ENCODE measurements around the gene ERG. TPM values are rescaled to one million over a fixed set of nuclear protein-coding genes. Genes with fewer than 3 reads are reported as not detected.

Gene ERG
- total RNA-seq, 2 donors from 2014 or later: not detected

GRCh38 chr21:38346286-38346685, 152.0 kb downstream of the ERG start:
- Mint-ChIP-seq H3K4me1 (ENCODE audit: low read depth in 2 of 2) (no peaks in the 10 kb centered on the region), H3K27ac (no peak overlapping the region), H3K9me3 (no peaks in the 10 kb centered on the region), H3K4me3 (no peak overlapping the region), H3K27me3 (peaks cover 16 to 26% of the 10 kb centered on the region in 2 donors), H3K36me3 (no peaks in the 10 kb centered on the region)
- no peak for ATAC-seq
- no peak for DNase-seq (ENCODE audit: low spot score)

DNA sequence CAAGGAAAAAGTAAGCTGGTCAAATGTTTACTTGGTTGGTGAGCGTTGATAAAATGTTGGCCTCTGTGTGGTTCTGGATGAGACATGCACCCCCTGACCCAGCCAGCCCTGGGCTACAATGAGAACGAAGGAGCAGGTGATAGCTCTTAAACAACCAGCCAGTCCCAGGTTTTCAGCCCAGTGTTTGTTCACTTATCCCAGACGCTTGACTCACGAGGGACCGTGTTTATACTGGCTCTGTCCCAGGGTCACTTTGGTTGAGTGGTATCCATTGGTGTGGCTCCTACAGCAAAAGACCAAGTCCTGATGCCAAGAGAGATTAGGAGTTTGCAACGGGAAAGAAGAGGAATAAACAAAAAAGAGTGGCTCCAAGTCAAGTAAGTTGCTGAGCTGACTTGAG, 154.6 kb downstream of the ERG start:
- Mint-ChIP-seq H3K27me3 (peaks cover 16 to 17% of the 10 kb centered on the region in 2 donors), H3K4me3 (no peak overlapping the region), H3K4me1 (ENCODE audit: low read depth in 2 of 2) (no peaks in the 10 kb centered on the region), H3K27ac (no peak overlapping the region), H3K9me3 (no peaks in the 10 kb centered on the region), H3K36me3 (no peaks in the 10 kb centered on the region)
- DNase-seq (ENCODE audit: low spot score) (no peak), ATAC-seq (no peak)

DNA sequence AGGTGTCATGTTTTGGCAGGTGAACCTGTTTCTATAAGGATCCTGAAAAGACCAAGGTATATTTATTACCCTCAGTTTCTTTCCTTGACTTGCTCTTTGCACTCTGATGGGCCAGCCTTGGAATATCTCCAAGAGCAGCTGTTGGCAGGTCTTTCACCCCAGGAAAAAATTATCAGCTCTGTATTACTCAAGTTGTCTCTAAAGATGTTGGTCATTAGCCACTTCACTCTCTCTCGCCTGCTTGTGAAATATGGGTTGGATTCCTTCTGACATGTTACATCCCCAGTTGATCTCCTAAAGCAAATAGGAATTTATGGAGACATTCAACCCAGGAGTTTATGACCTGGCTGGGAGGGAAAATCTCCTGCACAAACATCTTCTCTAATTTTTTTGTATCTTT, 155.5 kb downstream of the ERG start:
- DNase-seq (ENCODE audit: low spot score) (no peak), ATAC-seq (no peak)
- Mint-ChIP-seq H3K27me3 (peaks cover 17 to 21% of the 10 kb centered on the region in 2 donors), H3K4me3 (no peak overlapping the region), H3K36me3 (no peaks in the 10 kb centered on the region), H3K4me1 (ENCODE audit: low read depth in 2 of 2) (no peaks in the 10 kb centered on the region), H3K9me3 (no peaks in the 10 kb centered on the region), H3K27ac (no peak overlapping the region)

DNA sequence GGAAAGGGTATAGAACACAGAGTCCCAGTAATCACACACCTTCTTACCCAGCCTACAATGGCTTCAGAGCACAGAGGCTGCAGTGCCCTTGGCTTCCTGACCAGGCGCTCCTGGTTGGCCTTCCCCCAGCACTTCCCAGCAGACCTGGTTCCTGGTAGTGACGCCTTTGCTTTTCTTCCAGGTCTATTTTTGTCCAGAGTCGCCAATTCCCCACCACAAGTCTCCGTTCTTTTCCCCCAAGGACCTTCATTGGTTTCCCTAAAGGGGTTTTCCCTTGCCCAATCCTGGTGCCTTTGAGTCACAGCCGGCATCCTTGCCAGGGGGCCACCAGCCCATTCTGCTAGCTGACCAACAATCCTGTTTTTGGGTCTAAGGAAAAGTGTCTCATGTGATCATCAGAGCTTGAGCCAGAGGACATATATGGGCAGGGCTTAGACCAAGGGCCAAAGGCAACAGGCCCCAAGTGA, 156.7 kb downstream of the ERG start:
- no peaks in the 10 kb centered on the region for H3K9me3 Mint-ChIP-seq
- no peak for DNase-seq (ENCODE audit: low spot score)

DNA sequence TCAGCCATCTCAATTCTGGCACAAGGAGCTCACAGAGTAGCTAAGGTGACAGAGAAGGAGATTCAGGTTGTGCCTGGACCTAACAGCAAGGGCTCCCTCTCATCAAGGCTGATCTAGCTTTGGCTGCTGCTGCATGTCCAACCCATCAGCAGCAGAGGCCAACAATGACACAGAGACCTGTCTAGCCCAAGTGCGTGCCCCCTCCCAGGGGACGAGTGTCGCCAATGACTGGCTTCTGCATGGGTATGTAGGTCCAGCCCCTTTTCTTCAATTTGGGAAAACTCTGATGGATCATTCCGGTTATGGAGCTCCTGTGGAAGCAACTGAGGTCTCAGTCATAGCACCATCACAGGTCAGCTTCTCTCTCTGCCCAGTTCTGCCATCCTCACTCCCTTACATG, 158.1 kb downstream of the ERG start:
- ATAC-seq (no peak), DNase-seq (ENCODE audit: low spot score) (no peak)
- no peaks in the 10 kb centered on the region for H3K36me3 Mint-ChIP-seq
- H3K4me3 Mint-ChIP-seq: no peak overlapping the region
- no peaks in the 10 kb centered on the region for H3K4me1 Mint-ChIP-seq (ENCODE audit: low read depth in 2 of 2)
- H3K9me3 Mint-ChIP-seq: no peaks in the 10 kb centered on the region
- H3K27me3 Mint-ChIP-seq: peaks cover 0 to 14% of the 10 kb centered on the region in 2 donors
- H3K27ac Mint-ChIP-seq: no peak overlapping the region

More for the DNA sequence above, 156.7 kb downstream of the ERG start:
- Mint-ChIP-seq H3K27me3 (peaks cover 8 to 18% of the 10 kb centered on the region in 2 donors), H3K4me1 (ENCODE audit: low read depth in 2 of 2) (no peaks in the 10 kb centered on the region), H3K36me3 (no peaks in the 10 kb centered on the region), H3K4me3 (no peak overlapping the region), H3K27ac (no peak overlapping the region)
- no peak for ATAC-seq

GRCh38 chr21:38337793-38338192, 160.5 kb downstream of the ERG start:
- H3K4me3 Mint-ChIP-seq: no peak overlapping the region
- H3K36me3 Mint-ChIP-seq: no peaks in the 10 kb centered on the region
- DNase-seq (ENCODE audit: low spot score): no peak
- no peak for ATAC-seq
- no peaks in the 10 kb centered on the region for H3K9me3 Mint-ChIP-seq
- H3K4me1 Mint-ChIP-seq (ENCODE audit: low read depth in 2 of 2): no peaks in the 10 kb centered on the region
- H3K27me3 Mint-ChIP-seq: peaks cover under 1 to 11% of the 10 kb centered on the region in 2 donors
- no peak overlapping the region for H3K27ac Mint-ChIP-seq

- DNase-seq (ENCODE audit: low spot score) (no peak), ATAC-seq (no peak)
- Mint-ChIP-seq H3K36me3 (no peaks in the 10 kb centered on the region), H3K4me1 (ENCODE audit: low read depth in 2 of 2) (no peaks in the 10 kb centered on the region), H3K27ac (no peak overlapping the region), H3K4me3 (no peak overlapping the region), H3K27me3 (peaks cover 11 to 15% of the 10 kb centered on the region in 2 donors), H3K9me3 (no peaks in the 10 kb centered on the region)
Observed at GRCh38 chr21:38334866-38335265, 163.4 kb downstream of the ERG start.

DNA sequence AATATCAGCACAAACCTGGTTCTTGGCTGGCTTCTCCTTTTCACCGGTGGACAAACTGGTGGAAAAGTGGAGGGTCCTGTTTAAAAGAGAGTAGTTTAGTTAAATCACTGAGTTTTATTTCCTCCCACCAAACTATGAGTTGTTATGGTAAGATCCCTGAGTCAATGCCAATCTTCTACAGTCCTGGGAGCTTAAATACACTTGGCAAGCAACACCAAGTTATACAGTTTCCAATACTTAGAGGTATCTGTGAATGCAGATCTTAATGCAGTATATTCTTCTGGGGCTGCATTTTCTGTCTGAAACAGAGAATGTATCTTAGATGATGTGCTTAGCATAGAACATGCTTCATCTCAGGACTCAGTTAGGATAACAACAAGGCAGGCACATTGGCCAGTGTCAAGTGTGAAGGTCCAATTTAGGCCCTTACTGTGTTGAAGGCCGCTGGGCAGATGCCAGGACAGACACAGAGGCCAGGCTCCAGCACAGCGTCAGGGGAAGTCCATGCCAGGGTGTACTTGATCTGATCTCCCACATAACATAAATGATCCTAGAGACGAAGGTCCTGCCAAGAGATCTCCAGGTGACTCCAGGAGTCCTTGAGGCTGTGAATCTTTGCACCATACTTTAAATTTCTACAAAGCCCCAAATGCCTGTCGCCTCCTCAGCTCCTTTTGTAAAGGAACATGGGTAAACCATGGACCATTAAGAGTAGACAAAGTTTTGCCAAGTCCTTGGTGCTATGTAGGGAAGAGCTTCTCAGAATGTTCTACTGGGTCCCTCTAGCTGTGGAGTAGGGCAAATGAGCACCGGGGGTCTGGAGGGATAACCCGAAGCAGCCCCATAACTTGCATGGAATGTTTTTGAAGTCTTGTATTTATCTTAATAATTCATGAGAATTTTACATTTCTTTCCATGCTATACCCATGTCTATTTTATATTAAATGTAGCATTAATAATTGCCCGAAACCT, 164.7 kb downstream of the ERG start:
- ATAC-seq: no peak
- no peak for DNase-seq (ENCODE audit: low spot score)
- H3K9me3 Mint-ChIP-seq: no peaks in the 10 kb centered on the region
- H3K4me3 Mint-ChIP-seq: no peak overlapping the region
- H3K36me3 Mint-ChIP-seq: no peaks in the 10 kb centered on the region
- H3K27me3 Mint-ChIP-seq: peaks cover 11 to 20% of the 10 kb centered on the region in 2 donors
- H3K27ac Mint-ChIP-seq: no peak overlapping the region
- H3K4me1 Mint-ChIP-seq (ENCODE audit: low read depth in 2 of 2): no peaks in the 10 kb centered on the region

DNA sequence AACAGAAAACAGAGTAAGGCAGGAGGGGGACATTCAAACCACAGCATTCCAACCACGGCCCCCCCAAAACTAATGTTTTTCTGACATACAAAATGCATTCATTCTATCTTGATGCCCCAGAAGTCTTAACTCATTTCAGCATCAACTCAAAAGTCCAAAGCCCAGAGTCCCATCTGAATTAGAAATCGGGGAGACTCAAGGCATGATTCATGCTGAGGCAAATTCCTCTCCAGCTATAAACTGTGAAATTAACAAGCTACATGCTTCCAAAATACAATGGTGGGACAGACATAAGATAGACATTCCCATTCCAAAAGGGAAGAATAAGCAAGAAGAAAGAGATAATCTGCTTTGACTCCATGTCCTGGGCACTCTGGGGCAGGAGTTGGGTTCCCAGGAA, 167.6 kb downstream of the ERG start:
- peaks cover 8 to 20% of the 10 kb centered on the region in 2 donors for H3K27me3 Mint-ChIP-seq
- ATAC-seq (no peak), DNase-seq (ENCODE audit: low spot score) (no peak)
- H3K27ac Mint-ChIP-seq: no peak overlapping the region
- no peaks in the 10 kb centered on the region for H3K9me3 Mint-ChIP-seq
- H3K36me3 Mint-ChIP-seq: no peaks in the 10 kb centered on the region
- no peaks in the 10 kb centered on the region for H3K4me1 Mint-ChIP-seq (ENCODE audit: low read depth in 2 of 2)
- no peak overlapping the region for H3K4me3 Mint-ChIP-seq

Other genes with a start within 250 kb of the ERG start
- not detected for gene KCNJ15, start 241.5 kb downstream of the ERG start, total RNA-seq